Small intestine (tissue), 7 donors: ENCODE measurements around the gene SLC30A5. TPM values are rescaled to one million over a fixed set of nuclear protein-coding genes. Genes with fewer than 3 reads are reported as not detected.

Source experiments
- DNase-seq, 2 donors: peaks; one replicate each; pipeline versions ENCODE4 v3.0.0 to v3.0.0-alpha.2; 2013
- FAIRE-seq: peaks from 2 replicates; lab custom pipeline; 2012; peaks lifted over from hg19 to GRCh38; lab: Jason Lieb, UNC
- H3K27ac ChIP-seq, 3 donors: one replicate each; pipeline ENCODE4 v1.5.1; 2013; ENCODE audit warnings: low read length in 2 of 3, mild to moderate bottlenecking in 2 of 3, control low read depth in 1 of 3, inconsistent platforms in 1 of 3, low read depth in 1 of 3, moderate library complexity in 1 of 3
- H3K27me3 ChIP-seq, 3 donors: one replicate each; pipeline ENCODE4 v1.6.1; 2013; ENCODE audit warnings: low read length in 3 of 3, inconsistent platforms in 1 of 3; ENCODE audit not compliant: control insufficient read depth in 3 of 3, insufficient read depth in 3 of 3
- H3K36me3 ChIP-seq, 3 donors: one replicate each; pipeline ENCODE4 v1.6.1; 2013; ENCODE audit warnings: low read length in 3 of 3, inconsistent platforms in 1 of 3, low read depth in 1 of 3, mild to moderate bottlenecking in 1 of 3, moderate library complexity in 1 of 3; ENCODE audit not compliant: control insufficient read depth in 3 of 3, insufficient read depth in 2 of 3
- H3K4me1 ChIP-seq, 3 donors: one replicate each; pipeline ENCODE4 v1.6.1; 2013; ENCODE audit warnings: low read length in 2 of 3, inconsistent platforms in 1 of 3, low read depth in 1 of 3, mild to moderate bottlenecking in 1 of 3, moderate library complexity in 1 of 3; ENCODE audit not compliant: control insufficient read depth in 3 of 3, insufficient read depth in 2 of 3
- H3K4me3 ChIP-seq, 3 donors: one replicate each; pipeline ENCODE4 v1.5.1; 2013; ENCODE audit warnings: low read length in 3 of 3, control low read depth in 1 of 3, inconsistent platforms in 1 of 3, low read depth in 1 of 3, mild to moderate bottlenecking in 1 of 3, moderate library complexity in 1 of 3
- H3K9me3 ChIP-seq, 2 donors: one replicate each; pipeline ENCODE4 v1.6.1; 2013; ENCODE audit warnings: low read depth in 1 of 2, low read length in 1 of 2; ENCODE audit not compliant: control insufficient read depth in 2 of 2, insufficient read depth in 1 of 2
- WGBS, 3 donors: extraction: QIAGEN DNeasy Blood & Tissue Kit; methylation state at CpG; one replicate each; pipeline ENCODE4 v1.1.7; 2013; 5-methylcytosine and 5-hydroxymethylcytosine counted together
- polyA plus RNA-seq, 4 donors: library from polyadenylated mRNA; stranded (reverse) in 3 of 4; unstranded in 1 of 4; fragments of 200-250 nt in 3 of 4; fragments of 120-200 nt in 1 of 4; gene quantifications; one replicate each; pipeline versions ENCODE4 v1.2.1 to v1.2.3, GENCODE V29; 2013
- donor health status: healthy with polysubstance abuse.
- donor health status: control.
- donor health status: control.
- donor health status: Bipolar disorder and iron deficiency.
- donor health status: healthy.

The SLC30A5 gene
- polyA plus RNA-seq, 4 donors, result 22.7 to 49.5 (median 30.8) TPM

DNA sequence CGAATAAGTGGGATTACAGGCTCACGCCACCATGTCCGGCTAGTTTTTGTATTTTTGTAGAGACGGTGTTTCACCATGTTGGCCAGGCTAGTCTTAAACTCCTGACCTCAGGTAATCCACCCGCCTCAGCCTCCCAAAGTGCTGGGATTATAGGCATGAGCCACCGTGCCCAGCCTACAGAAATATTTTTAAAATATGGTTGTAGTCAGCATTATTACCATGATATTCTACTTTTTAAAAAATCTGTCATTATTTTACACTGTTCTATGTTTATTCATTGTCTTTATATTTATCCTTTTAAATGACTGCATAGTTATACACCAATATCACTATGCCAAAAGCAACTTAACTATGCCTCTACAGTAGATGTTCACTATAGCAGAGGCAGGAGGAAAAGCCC is 41.6 kb upstream of the SLC30A5 start:
- Histone ChIP-seq H3K4me3 (no peak overlapping the region), H3K27ac (no peak overlapping the region), H3K27me3 (no peaks in the 10 kb centered on the region), H3K4me1 (peaks cover 0 to 2% (median 0%) of the 10 kb centered on the region in 3 donors), H3K36me3 (no peaks in the 10 kb centered on the region), H3K9me3 (no peaks in the 10 kb centered on the region)
- DNase-seq, result no peak
- FAIRE-seq, result no peak
- 95 to 98% (median 95%) methylated on average over 6 of the region's 6 CpGs for WGBS, 3 donors

DNA sequence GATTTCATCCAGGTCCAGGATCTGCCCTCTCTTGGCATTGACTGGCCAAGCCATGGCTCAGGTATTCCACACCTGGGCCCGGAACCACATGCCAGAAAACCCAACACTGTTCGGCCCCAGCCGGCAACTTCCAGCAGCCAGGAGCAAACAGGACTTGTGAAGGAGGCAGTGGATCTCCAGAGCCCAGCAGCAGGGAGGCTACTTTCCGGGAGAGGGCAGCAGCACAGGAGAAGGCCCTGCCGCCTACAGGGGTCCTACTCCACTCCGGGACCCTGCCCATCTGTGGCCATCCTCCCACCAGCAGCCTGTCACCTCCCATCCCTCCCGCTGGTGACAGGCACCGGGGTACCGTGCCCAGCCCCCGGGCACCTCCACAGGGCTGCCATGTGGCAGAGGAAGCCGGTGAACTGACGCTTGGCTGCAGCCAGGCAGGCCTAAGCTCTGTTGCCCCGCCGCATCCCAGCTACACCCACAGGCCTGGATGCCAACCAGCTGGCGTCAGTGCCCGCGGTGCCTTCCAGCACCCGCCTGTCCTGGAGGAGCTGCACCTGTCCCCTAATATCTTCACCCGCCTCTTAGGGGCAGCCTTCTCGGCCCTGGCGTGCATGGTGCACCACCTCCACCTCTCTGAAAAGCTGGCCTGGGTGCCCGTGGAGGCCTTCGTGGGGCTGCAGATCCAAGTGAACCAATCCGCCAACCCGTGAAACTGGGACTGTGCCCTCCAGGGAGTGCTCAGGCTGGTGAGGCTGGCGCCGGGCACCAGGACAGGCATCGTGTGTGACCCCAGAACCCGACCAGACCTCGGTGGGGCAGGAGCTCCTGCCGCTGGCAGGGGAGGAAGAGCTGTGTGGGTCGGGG is 18.9 kb upstream of the SLC30A5 start:
- no peaks in the 10 kb centered on the region for H3K36me3 ChIP-seq
- H3K27me3 ChIP-seq, result no peaks in the 10 kb centered on the region
- DNase-seq (peak in 1 of 2 donors; percentile 41), FAIRE-seq (no peak)
- H3K27ac ChIP-seq, result peak overlapping the region in 2 of 3 donors; percentile 74 to 93
- peak overlapping the region in 1 of 3 donors; percentile 36 for H3K4me3 ChIP-seq
- WGBS, 3 donors, result 45 to 89% (median 52%) methylated on average over 27 to 32 of the region's 32 CpGs
- peaks cover 0 to 27% (median 2%) of the 10 kb centered on the region in 3 donors for H3K4me1 ChIP-seq
- no peaks in the 10 kb centered on the region for H3K9me3 ChIP-seq

DNA sequence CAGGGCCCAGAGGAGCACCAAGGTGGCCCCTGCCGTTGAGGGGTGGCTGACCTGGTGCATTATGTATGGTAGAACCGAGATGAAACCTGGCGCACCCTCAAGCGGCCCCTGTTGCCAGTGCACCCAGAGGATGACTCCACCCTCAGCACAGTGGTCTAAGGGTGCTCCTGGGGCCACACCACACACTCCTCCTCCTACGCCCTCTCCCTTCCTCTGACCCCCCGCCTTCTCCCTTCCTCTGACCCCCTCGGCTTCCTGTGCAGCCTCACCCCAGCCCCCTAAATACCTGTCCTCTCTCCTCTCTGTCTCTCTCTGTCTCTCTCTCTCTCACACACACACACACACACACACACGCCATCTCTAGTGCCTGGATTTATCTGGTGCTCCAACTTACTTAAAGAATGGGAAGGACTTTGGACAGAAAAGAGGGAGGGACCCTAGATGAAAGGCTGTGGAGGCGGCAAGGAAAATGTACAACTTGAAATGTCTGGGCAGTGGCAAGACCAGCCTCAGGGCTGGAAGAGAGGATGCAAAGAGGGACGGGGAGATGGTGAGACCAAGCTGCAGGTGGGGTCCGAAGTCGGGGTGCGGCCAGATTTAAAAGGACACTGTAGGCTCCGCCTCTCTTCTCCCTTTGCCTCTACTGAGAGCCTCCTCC is 18.2 kb upstream of the SLC30A5 start:
- peak overlapping the region; percentile 31 to 93 (median 74) for H3K27ac ChIP-seq
- peaks cover 0 to 28% (median 2%) of the 10 kb centered on the region in 3 donors for H3K4me1 ChIP-seq
- H3K9me3 ChIP-seq, result no peaks in the 10 kb centered on the region
- no peaks in the 10 kb centered on the region for H3K27me3 ChIP-seq
- FAIRE-seq (no peak), DNase-seq (peak; percentile 88 to 89)
- no peaks in the 10 kb centered on the region for H3K36me3 ChIP-seq
- H3K4me3 ChIP-seq, result peak overlapping the region in 1 of 3 donors; percentile 36
- 28 to 65% (median 56%) methylated on average over 13 to 14 of the region's 14 CpGs for WGBS, 3 donors

DNA sequence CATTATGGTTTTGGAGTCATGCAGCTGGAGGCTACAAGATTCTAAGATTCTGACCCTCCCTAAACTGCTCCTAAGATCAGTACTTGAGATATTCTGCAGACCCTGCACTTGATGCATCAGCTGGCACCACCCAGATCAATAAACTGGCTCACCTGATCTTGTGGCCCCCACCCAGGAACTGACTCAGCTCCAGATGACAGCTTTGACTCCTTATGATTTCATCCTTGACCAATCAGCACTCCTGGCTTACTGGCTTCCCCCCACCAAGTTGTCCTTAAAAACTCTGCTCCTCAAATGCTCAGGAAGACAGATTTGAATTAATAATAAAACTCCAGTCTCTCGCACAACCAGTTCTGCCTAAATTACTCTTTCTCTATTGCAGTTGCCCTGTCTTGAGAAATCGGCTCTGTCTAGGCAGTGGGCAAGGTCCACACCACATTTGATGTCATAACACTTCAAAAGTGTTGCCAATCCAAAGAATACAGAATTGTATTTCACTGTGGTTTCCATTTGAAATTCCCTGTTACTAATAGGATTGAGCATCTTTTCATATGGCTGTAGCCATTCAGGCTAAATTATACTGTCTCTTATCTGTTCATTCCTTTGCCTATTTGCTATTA is 14.8 kb upstream of the SLC30A5 start:
- WGBS, 3 donors, result 14 to 66% (median 39%) methylated on average over 2 of the region's 2 CpGs
- H3K9me3 ChIP-seq, result no peaks in the 10 kb centered on the region
- H3K4me3 ChIP-seq, result no peak overlapping the region
- no peaks in the 10 kb centered on the region for H3K36me3 ChIP-seq
- peaks cover 0 to 28% (median 2%) of the 10 kb centered on the region in 3 donors for H3K4me1 ChIP-seq
- DNase-seq (peak; percentile 48 to 85), FAIRE-seq (no peak)
- peak overlapping the region in 1 of 3 donors; percentile 63 for H3K27ac ChIP-seq
- no peaks in the 10 kb centered on the region for H3K27me3 ChIP-seq

DNA sequence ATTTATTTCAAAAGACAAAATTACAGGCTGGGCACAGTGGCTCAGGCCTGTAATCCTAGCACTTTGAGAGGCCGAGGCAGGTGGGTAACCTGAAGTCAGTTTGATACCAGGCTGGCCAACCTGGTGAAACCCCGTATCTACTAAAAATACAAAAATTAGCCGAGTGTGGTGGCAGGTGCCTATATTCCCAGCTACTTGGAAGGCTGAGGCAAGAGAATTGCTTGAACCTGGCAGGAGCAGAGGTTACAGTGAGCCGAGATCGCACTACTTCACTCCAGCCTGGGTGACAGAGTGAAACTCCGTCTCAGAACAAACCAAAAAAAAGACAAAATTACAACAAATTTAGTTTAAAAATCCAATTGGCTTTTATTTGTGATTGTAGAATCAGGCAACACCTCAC is 14.3 kb upstream of the SLC30A5 start:
- Histone ChIP-seq H3K9me3 (no peaks in the 10 kb centered on the region), H3K4me3 (no peak overlapping the region), H3K4me1 (peaks cover 0 to 28% (median 2%) of the 10 kb centered on the region in 3 donors), H3K27ac (peak overlapping the region in 2 of 3 donors; percentile 20 to 63), H3K36me3 (no peaks in the 10 kb centered on the region), H3K27me3 (no peaks in the 10 kb centered on the region)
- DNase-seq (no peak), FAIRE-seq (no peak)
- WGBS, 3 donors, result 57 to 83% (median 58%) methylated on average over 6 of the region's 6 CpGs

DNA sequence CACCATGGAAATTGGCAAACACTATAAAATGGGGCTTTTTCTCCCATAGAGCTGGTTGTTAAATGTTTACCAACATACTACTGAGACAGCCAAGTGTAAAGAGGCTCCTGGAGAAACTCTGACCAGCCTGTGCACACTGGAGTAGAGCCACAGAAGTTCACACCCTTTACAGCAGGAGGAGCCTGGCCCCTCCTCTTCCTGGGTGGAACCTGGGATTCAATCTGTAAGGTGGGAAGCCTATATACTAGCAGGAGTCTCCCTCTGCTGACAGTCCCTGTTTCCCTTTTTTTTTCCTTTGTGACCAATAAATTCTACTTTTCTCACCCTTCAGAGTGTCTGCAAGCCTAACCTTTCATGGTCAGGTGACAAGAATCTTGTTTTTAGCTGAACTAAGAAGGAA is 10.4 kb upstream of the SLC30A5 start:
- no peaks in the 10 kb centered on the region for H3K36me3 ChIP-seq
- no peaks in the 10 kb centered on the region for H3K27me3 ChIP-seq
- peaks cover 0 to 12% (median 0%) of the 10 kb centered on the region in 3 donors for H3K4me1 ChIP-seq
- DNase-seq (peak; percentile 80 to 84), FAIRE-seq (no peak)
- no peak overlapping the region for H3K4me3 ChIP-seq
- H3K9me3 ChIP-seq, result peaks cover 0 to 3% of the 10 kb centered on the region in 2 donors
- no peak overlapping the region for H3K27ac ChIP-seq

DNA sequence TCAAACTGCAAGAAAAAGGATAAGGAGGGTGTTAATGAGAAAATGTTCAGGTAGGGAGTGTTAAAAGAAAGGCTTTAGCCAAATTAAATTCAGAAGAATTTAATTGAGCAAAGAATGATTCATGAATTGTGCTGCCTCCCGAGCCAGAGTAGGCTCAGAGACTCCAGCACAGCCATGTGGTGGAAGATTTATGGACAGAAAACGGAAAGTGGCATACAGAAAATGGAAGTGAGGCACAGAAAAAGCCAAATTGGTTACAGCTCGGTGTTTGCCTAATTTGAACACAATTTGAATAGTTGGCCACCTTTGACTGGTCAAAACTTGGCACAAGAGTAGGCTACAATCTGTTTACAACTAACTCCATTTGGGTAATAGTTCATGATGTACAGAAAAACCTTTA is 9.6 kb upstream of the SLC30A5 start:
- Histone ChIP-seq H3K4me1 (peaks cover 0 to 8% (median 0%) of the 10 kb centered on the region in 3 donors), H3K27me3 (no peaks in the 10 kb centered on the region), H3K4me3 (no peak overlapping the region), H3K27ac (no peak overlapping the region), H3K9me3 (peaks cover 0 to 3% of the 10 kb centered on the region in 2 donors), H3K36me3 (no peaks in the 10 kb centered on the region)
- FAIRE-seq (no peak), DNase-seq (no peak)
- WGBS, 3 donors, result 68 to 78% (median 77%) methylated on average over 3 of the region's 3 CpGs

DNA sequence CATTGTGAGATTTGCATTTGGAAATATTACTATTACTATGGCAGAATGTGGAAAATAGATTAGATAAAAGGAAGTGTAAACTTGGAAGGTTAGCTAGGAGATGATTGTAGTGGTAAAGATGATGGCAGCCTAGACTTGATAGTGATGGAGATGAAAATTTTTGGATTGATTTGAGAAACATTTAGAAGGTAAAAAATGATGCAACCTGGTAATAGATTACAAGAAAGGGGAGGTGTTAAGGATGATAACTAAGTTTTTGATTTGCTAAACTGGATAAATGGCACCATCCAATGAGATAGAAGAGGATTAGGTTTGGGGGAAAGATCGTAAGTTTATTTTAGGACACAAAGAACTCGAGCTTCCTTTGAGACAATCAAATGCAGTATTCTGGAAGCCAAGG is 8.9 kb upstream of the SLC30A5 start:
- Histone ChIP-seq H3K4me3 (no peak overlapping the region), H3K27me3 (no peaks in the 10 kb centered on the region), H3K27ac (no peak overlapping the region), H3K36me3 (no peaks in the 10 kb centered on the region), H3K9me3 (peaks cover 0 to 3% of the 10 kb centered on the region in 2 donors), H3K4me1 (peaks cover 0 to under 1% (median 0%) of the 10 kb centered on the region in 3 donors)
- no peak for FAIRE-seq
- 80 to 88% (median 88%) methylated on average over 2 of the region's 2 CpGs for WGBS, 3 donors
- no peak for DNase-seq
